Prostate gland (tissue), 2 donors: Measurements from ENCODE around the gene CCSAP.

Experiments
- CTCF ChIP-seq, 4 experiments: fragments of 200-600 bp in 2 of 4; fragments of 450-650 bp in 2 of 4; sonication (generic) in 2 of 4; IDR thresholded peaks; 1 replicate in 3 of 4; 2 replicates in 1 of 4; pipeline ENCODE4 v1.5.1; 2016 to 2019; ENCODE audit warnings: antibody characterized with exemption in 4 of 4, mild to moderate bottlenecking in 2 of 4, moderate library complexity in 2 of 4
- POLR2AphosphoS5 ChIP-seq: sonication (generic); formaldehyde crosslinking; IDR thresholded peaks from one replicate; pipeline ENCODE4 v1.6.1; 2017; ENCODE audit warnings: antibody characterized with exemption

- TF ChIP-seq CTCF (IDR thresholded peaks at IDR 0.05) = no peak
- TF ChIP-seq POLR2AphosphoS5 = no peak
These were observed 71.2 kb downstream of the CCSAP start for GRCh38 chr1:229271448-229272159.
